ENCODE measurements around the gene IGFL4.

Gene IGFL4

DNA sequence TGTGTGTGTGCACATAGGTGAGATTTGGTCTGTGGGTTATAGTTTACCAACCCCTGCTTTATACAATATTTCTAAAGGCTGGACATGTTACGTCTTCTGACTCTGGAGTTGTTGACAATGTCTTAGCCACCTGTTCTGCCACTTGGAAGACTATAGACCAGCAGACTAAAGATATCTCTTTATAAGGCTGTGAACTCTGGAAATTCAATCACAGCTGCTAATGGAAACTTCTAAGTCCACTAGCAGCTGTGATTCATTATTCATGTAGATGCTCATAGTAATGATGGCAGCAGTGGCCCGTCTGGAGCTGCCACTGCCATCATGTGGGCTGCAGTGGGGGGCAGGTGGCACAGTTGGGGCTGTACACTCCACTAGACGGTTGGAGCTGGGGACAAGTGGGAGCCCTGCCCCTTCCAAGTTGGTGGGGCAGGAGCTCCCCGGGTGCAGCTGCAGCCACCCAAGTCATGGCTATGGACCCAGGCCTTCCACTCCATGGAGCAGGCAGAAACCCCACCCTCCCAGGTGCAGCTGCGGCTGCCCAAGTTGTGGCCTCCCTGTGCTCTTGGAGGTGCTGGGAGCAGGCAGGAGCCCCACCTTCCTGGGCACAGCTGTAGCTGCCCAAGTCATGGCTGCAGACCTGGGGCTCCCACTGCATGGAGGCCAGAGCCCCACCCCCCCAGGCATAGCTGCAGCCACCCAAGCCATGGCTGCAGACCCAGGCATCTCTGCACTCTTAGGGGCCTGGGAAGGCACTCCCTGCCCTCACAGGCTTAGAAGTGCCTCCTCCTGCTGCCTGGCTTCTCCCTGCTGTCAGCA is 8.8 kb downstream of the IGFL4 start:
- no peak for FAIRE-seq
- DNase-seq (ENCODE audit: insufficient read length, low spot score), result no peak
- TF ChIP-seq, protein P1, sequence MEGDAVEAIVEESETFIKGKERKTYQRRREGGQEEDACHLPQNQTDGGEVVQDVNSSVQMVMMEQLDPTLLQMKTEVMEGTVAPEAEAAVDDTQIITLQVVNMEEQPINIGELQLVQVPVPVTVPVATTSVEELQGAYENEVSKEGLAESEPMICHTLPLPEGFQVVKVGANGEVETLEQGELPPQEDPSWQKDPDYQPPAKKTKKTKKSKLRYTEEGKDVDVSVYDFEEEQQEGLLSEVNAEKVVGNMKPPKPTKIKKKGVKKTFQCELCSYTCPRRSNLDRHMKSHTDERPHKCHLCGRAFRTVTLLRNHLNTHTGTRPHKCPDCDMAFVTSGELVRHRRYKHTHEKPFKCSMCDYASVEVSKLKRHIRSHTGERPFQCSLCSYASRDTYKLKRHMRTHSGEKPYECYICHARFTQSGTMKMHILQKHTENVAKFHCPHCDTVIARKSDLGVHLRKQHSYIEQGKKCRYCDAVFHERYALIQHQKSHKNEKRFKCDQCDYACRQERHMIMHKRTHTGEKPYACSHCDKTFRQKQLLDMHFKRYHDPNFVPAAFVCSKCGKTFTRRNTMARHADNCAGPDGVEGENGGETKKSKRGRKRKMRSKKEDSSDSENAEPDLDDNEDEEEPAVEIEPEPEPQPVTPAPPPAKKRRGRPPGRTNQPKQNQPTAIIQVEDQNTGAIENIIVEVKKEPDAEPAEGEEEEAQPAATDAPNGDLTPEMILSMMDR (IDR thresholded peaks at IDR 0.05; ENCODE audit: insufficient read depth, missing control alignments), result no peak

DNA sequence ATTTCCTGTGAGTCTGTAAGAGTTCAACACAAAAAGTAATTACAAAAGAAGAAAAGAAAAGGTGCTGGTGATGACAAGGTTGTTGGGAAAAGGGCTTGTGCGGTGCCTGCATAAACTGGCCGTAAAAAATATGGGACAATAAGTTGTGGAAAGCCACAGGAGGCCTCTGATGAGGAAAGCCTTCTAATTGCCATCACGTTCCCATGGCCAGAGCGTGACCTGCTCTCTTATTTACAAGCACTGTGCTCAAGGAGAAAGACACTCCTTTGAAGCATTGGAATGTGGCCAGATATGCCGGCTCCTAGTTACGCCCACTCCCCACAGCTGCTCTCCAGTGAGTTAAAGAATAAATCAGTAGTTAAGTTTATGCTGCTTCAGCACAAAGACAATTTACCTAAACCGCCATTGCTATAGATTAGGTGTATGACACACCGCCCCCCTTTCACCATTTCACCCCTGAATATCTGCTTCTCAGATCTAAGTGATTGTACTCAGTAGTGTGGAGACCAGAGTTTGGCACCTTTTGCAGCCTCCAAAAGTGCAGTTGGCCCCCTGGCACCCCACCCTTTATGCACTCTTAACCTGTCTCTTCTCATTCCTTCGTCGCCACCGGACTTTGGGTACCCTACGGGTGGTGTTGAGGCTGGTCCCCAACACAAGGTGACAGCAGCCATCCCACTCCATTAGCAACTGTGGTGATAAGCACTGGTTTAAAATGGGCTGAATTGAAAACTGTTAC is 9.8 kb downstream of the IGFL4 start:
- FAIRE-seq (no peak), DNase-seq (ENCODE audit: insufficient read length, low spot score) (no peak)
- TF ChIP-seq, protein P1 (IDR thresholded peaks at IDR 0.05; ENCODE audit: insufficient read depth, missing control alignments), result no peak

- DNase-seq (ENCODE audit: insufficient read length, low spot score) (no peak), FAIRE-seq (no peak)
- TF ChIP-seq, protein P1 (IDR thresholded peaks at IDR 0.05; ENCODE audit: insufficient read depth, missing control alignments), result no peak
Observed at GRCh38 chr19:46025835-46026234, 15.0 kb downstream of the IGFL4 start.

DNA sequence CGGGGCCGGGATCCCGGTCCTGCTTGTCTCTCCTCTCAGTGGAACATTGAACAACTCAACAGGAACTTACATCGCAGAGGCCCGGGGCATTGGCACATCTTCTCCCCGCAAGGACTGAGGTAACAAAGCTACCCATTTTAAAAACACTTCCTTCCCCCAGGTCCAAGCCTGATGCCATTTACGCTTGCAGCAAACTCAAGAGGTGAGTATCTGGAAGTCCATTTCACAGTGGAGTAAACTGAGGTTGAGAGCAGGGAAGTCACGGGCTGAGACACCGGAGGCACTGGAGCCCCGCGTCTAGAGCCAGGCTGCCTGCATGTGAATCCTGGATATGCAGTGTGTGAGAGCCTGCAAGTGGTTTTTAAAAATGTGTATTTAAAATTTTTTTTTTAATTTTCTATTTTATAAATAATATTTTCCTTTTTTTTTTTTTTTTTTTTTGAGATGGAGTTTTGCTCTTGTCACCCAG is 17.5 kb downstream of the IGFL4 start:
- TF ChIP-seq, protein P1 (IDR thresholded peaks at IDR 0.05; ENCODE audit: insufficient read depth, missing control alignments), result no peak
- FAIRE-seq, result no peak

DNA sequence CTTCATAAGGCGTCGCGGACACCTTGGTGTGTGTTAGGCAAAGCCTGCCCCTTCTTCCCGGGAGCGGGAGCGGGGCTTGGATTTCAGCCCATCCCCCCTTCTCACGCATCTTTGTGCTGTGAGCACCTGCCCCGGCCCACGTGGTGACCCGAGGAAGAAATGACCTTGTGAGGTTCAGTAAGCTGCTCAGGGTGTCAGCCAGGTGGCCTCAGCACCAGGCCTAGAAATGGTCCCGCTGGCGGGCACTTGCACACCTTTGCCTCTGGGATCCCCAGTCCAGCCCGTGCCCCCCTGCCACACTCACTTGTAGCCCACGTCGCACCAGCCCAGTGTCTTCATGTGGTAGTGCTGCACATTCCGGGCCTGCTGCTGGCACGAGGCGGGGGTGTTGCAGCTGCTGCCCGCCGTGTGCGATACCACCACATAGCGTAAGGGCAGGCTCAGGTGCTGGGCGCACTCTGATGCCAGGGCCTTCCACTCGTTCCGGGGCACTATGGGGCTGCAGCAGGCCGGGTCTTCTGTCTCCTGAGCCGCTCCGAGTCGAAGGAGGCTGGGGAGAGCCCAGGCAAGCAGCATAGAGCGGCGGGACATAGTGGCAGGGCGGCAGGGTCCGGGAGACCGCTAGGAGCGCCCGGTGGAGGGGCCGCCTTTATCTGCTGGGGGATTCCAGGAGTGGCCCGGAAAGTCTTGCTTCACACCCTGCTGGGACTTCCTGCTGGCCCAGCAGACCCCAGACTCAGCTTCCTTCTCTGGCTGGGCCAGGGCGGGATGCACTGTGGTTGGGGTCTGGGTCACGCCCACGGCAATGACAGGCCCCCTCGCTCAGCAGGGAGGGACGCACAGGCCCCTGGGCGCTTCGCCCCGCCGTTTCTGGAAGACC is 18.1 kb downstream of the IGFL4 start, which contains the start of gene PGLYRP1:
Gene PGLYRP1 (minus strand): TSS at position 623 of the 880 bp plus-strand sequence. CDS start 32 bp downstream, at position 591.
- DNase-seq (ENCODE audit: insufficient read length, low spot score) (no peak), FAIRE-seq (no peak)
- TF ChIP-seq, protein P1 (IDR thresholded peaks at IDR 0.05; ENCODE audit: insufficient read depth, missing control alignments), result no peak

More for the DNA sequence above, 17.5 kb downstream of the IGFL4 start:
- no peak for DNase-seq (ENCODE audit: insufficient read length, low spot score)

- no peak for FAIRE-seq
Observed at GRCh38 chr19:46022061-46022430, 18.8 kb downstream of the IGFL4 start.

More at GRCh38 chr19:46022061-46022430, 18.8 kb downstream of the IGFL4 start:
- TF ChIP-seq, protein P1 (IDR thresholded peaks at IDR 0.05; ENCODE audit: insufficient read depth, missing control alignments), result no peak
- no peak for DNase-seq (ENCODE audit: insufficient read length, low spot score)

All from D721Med (cell line).